Activated CD8-positive, alpha-beta T cell treated with anti-CD3 and anti-CD28 coated beads for 36 hours (primary cell): ENCODE measurements around the gene IQCK. TPM values are rescaled to one million over a fixed set of nuclear protein-coding genes. Genes with fewer than 3 reads are reported as not detected.
A peak's percentile ranks its signal among the peaks of the same experiment; 100 is the strongest.

ENCODE experiments used
- ATAC-seq: fragments of 200-7000 bp; cut with Tn5 transposase; one replicate; pipeline ENCODE4 v1.10.0; 2021; ENCODE audit warnings: mild to moderate bottlenecking, moderate library complexity
- CTCF ChIA-PET: fragments of 350-600 bp; sonication (Branson Sonifier 250); formaldehyde crosslinking; loops from one replicate; lab custom pipeline; 2021; ENCODE audit warnings: antibody characterized with exemption; lab: Charles Lee
- POLR2A ChIA-PET: fragments of 350-600 bp; sonication (Branson Sonifier 250); formaldehyde crosslinking; loops from one replicate; lab custom pipeline; 2021; ENCODE audit warnings: antibody characterized with exemption; lab: Charles Lee
- DNase-seq: peaks from one replicate; pipeline ENCODE4 v3.0.0-alpha.2; 2020
- H3K27ac Mint-ChIP-seq: one replicate; pipeline ENCODE4 v1.8.0; 2021; ENCODE audit warnings: mild to moderate bottlenecking, mixed read lengths
- H3K27me3 Mint-ChIP-seq: one replicate; pipeline ENCODE4 v1.8.0; 2021; ENCODE audit warnings: mixed read lengths
- H3K36me3 Mint-ChIP-seq: one replicate; pipeline ENCODE4 v1.8.0; 2021; ENCODE audit warnings: low read depth, mixed read lengths
- H3K4me1 Mint-ChIP-seq: one replicate; pipeline ENCODE4 v1.8.0; 2021; ENCODE audit warnings: low read depth, mixed read lengths
- H3K4me3 Mint-ChIP-seq: one replicate; pipeline ENCODE4 v1.8.0; 2021; ENCODE audit warnings: mild to moderate bottlenecking, moderate library complexity, mixed read lengths
- H3K9me3 Mint-ChIP-seq: one replicate; pipeline ENCODE4 v1.8.0; 2021; ENCODE audit warnings: mixed read lengths
- CTCF ChIP-seq: fragments of 200-600 bp; IDR thresholded peaks from one replicate; pipeline ENCODE4 v1.8.0; 2022; ENCODE audit warnings: antibody characterized with exemption, mild to moderate bottlenecking
- intact Hi-C: fragments of 100-400 bp; cut with micrococcal nuclease; formaldehyde crosslinking; loops from one replicate; pipeline ENCODE4 v1.10.0; 2022
- total RNA-seq, 2 experiments: library from RNA; stranded (reverse); gene quantifications; one replicate each; pipeline ENCODE4 v1.2.3, GENCODE V29; 2021

Gene IQCK
- total RNA-seq, 2 experiments from 2014 or later, result 1.7 to 3.5 TPM

- POLR2A ChIA-PET, result interaction anchor here (1.2 kb wide), 1 partner anchor 10 kb away, joined by 3 read pairs; no protein-coding TSS in a partner anchor
- ATAC-seq, result no peak
- Mint-ChIP-seq H3K4me1 (peaks cover 6% of the 10 kb centered on the region), H3K4me3 (no peak overlapping the region), H3K27ac (no peak overlapping the region), H3K27me3 (no peaks in the 10 kb centered on the region), H3K9me3 (no peaks in the 10 kb centered on the region), H3K36me3 (peaks cover 60% of the 10 kb centered on the region)
- DNase-seq, result no peak
- CTCF ChIA-PET, result no interaction called here
- intact Hi-C loops, result no loop called here
- TF ChIP-seq CTCF, result no peak
Observed at GRCh38 chr16:19706846-19707245, 11.2 kb upstream of the IQCK start.

- CTCF ChIA-PET, result no interaction called here
- intact Hi-C loops, result no loop called here
- POLR2A ChIA-PET, result no interaction called here
- H3K9me3 Mint-ChIP-seq, result no peaks in the 10 kb centered on the region
- H3K27me3 Mint-ChIP-seq, result no peaks in the 10 kb centered on the region
- DNase-seq (no peak), ATAC-seq (no peak)
- no peak for TF ChIP-seq CTCF
- H3K4me1 Mint-ChIP-seq, result peaks cover 6% of the 10 kb centered on the region
- H3K27ac Mint-ChIP-seq, result no peak overlapping the region
- H3K4me3 Mint-ChIP-seq, result no peak overlapping the region
- peaks cover 57% of the 10 kb centered on the region for H3K36me3 Mint-ChIP-seq
Observed at GRCh38 chr16:19707569-19708295, 10.3 kb upstream of the IQCK start.

GRCh38 chr16:19708296-19709205, 9.5 kb upstream of the IQCK start:
- no peaks in the 10 kb centered on the region for H3K9me3 Mint-ChIP-seq
- ChIA-PET POLR2A (no interaction called here), CTCF (no interaction called here)
- H3K4me1 Mint-ChIP-seq, result peaks cover 7% of the 10 kb centered on the region
- H3K27ac Mint-ChIP-seq, result no peak overlapping the region
- intact Hi-C loops, result no loop called here
- ATAC-seq (no peak), DNase-seq (no peak)
- peaks cover 55% of the 10 kb centered on the region for H3K36me3 Mint-ChIP-seq
- no peak for TF ChIP-seq CTCF
- no peak overlapping the region for H3K4me3 Mint-ChIP-seq
- no peaks in the 10 kb centered on the region for H3K27me3 Mint-ChIP-seq

- H3K27ac Mint-ChIP-seq, result peak overlapping the region; percentile 8
- CTCF ChIA-PET, result no interaction called here
- H3K27me3 Mint-ChIP-seq, result no peaks in the 10 kb centered on the region
Observed at GRCh38 chr16:19709381-19710136, 8.5 kb upstream of the IQCK start.

More at GRCh38 chr16:19709381-19710136, 8.5 kb upstream of the IQCK start:
- H3K9me3 Mint-ChIP-seq, result no peaks in the 10 kb centered on the region
- intact Hi-C loops, result no loop called here
- DNase-seq (no peak), ATAC-seq (no peak)
- H3K36me3 Mint-ChIP-seq, result peaks cover 55% of the 10 kb centered on the region
- no peak for TF ChIP-seq CTCF
- peaks cover 12% of the 10 kb centered on the region for H3K4me1 Mint-ChIP-seq
- POLR2A ChIA-PET, result interaction anchor here (0.9 kb wide), 1 partner anchor 9 kb away, joined by 4 read pairs; no protein-coding TSS in a partner anchor
- H3K4me3 Mint-ChIP-seq, result no peak overlapping the region
